GM23338 (cell line): Measurements from ENCODE around the gene RAB3A. TPM values are rescaled to one million over a fixed set of nuclear protein-coding genes. Genes with fewer than 3 reads are reported as not detected.

Experiments used
- polyA plus RNA-seq: library from polyadenylated mRNA; unstranded; fragments of >200 nt; fragmentation: Nextera tagmentation; extraction: Ambion mirVana; gene quantifications from 2 replicates; pipeline ENCODE4 v1.2.1, GENCODE V29; 2016
- small RNA-seq: library from RNA; depleted of rRNA; stranded (forward); fragments of <200 nt; gene quantifications from one replicate; pipeline ENCODE3, GENCODE V24; 2014; ENCODE audit warnings: low replicate concordance
- total RNA-seq: library from RNA; depleted of rRNA; stranded (reverse); fragments of >200 nt; shearing (Covaris generic); gene quantifications from 2 replicates; pipeline ENCODE4 v1.2.3, GENCODE V29; 2014; rRNA removed
- TF ChIP-seq, protein P1 (sequence below): fragments of 250-450 bp; sonication (Bioruptor Pico); IDR thresholded peaks from 2 replicates; pipeline ENCODE4 v1.5.0; 2020; ENCODE audit warnings: mild to moderate bottlenecking, moderate library complexity

Gene RAB3A
- total and polyA plus RNA-seq, 2 experiments from 2014 or later, result 9.7 to 20.3 TPM

DNA sequence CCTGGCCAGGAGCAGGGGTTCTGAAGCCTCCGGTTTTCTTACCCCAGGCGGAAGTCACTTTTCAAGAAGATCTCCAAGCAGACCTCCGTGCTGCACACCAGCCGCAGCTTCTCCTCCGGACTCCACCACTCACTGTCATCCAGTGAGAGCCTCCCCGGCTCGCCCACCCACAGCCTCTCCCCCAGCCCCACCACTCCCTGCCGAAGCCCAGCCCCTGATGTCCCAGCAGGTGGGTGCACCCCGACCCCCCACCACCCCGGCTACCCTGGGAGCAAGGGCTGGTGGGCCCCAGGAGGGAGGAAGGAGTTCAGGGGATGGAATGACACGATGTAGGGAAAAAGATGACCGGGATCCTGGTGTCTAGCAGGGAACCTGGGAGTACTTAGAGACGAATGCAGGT lies 56.4 kb downstream of the RAB3A start (continued):
- TF ChIP-seq, protein P1, sequence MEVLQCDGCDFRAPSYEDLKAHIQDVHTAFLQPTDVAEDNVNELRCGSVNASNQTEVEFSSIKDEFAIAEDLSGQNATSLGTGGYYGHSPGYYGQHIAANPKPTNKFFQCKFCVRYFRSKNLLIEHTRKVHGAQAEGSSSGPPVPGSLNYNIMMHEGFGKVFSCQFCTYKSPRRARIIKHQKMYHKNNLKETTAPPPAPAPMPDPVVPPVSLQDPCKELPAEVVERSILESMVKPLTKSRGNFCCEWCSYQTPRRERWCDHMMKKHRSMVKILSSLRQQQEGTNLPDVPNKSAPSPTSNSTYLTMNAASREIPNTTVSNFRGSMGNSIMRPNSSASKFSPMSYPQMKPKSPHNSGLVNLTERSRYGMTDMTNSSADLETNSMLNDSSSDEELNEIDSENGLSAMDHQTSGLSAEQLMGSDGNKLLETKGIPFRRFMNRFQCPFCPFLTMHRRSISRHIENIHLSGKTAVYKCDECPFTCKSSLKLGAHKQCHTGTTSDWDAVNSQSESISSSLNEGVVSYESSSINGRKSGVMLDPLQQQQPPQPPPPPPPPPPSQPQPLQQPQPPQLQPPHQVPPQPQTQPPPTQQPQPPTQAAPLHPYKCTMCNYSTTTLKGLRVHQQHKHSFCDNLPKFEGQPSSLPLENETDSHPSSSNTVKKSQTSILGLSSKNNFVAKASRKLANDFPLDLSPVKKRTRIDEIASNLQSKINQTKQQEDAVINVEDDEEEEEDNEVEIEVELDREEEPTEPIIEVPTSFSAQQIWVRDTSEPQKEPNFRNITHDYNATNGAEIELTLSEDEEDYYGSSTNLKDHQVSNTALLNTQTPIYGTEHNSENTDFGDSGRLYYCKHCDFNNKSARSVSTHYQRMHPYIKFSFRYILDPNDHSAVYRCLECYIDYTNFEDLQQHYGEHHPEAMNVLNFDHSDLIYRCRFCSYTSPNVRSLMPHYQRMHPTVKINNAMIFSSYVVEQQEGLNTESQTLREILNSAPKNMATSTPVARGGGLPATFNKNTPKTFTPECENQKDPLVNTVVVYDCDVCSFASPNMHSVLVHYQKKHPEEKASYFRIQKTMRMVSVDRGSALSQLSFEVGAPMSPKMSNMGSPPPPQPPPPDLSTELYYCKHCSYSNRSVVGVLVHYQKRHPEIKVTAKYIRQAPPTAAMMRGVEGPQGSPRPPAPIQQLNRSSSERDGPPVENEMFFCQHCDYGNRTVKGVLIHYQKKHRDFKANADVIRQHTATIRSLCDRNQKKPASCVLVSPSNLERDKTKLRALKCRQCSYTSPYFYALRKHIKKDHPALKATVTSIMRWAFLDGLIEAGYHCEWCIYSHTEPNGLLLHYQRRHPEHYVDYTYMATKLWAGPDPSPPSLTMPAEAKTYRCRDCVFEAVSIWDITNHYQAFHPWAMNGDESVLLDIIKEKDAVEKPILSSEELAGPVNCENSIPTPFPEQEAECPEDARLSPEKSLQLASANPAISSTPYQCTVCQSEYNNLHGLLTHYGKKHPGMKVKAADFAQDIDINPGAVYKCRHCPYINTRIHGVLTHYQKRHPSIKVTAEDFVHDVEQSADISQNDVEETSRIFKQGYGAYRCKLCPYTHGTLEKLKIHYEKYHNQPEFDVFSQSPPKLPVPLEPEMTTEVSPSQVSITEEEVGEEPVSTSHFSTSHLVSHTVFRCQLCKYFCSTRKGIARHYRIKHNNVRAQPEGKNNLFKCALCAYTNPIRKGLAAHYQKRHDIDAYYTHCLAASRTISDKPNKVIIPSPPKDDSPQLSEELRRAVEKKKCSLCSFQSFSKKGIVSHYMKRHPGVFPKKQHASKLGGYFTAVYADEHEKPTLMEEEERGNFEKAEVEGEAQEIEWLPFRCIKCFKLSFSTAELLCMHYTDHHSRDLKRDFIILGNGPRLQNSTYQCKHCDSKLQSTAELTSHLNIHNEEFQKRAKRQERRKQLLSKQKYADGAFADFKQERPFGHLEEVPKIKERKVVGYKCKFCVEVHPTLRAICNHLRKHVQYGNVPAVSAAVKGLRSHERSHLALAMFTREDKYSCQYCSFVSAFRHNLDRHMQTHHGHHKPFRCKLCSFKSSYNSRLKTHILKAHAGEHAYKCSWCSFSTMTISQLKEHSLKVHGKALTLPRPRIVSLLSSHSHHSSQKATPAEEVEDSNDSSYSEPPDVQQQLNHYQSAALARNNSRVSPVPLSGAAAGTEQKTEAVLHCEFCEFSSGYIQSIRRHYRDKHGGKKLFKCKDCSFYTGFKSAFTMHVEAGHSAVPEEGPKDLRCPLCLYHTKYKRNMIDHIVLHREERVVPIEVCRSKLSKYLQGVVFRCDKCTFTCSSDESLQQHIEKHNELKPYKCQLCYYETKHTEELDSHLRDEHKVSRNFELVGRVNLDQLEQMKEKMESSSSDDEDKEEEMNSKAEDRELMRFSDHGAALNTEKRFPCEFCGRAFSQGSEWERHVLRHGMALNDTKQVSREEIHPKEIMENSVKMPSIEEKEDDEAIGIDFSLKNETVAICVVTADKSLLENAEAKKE (CRISPR knock-in tag), result no peak

Small RNA genes within 50 kb of the gene (small RNA-seq; reads per million reads assigned to genes)
- not detected for gene IFI30

Other genes starting within 250 kb of the RAB3A start
- gene KCNN1, start 236.9 kb downstream of the RAB3A start, total RNA-seq, result 12.4 and 29.8 TPM in 2 replicates
- gene KCNN1, start 236.9 kb downstream of the RAB3A start, polyA plus RNA-seq, result 2.2 and 3.3 TPM in 2 replicates
- 7.1 and 18.7 TPM in 2 replicates for gene ARRDC2, start 195.9 kb downstream of the RAB3A start, total RNA-seq
- 2.4 and 3.2 TPM in 2 replicates for gene ARRDC2, start 195.9 kb downstream of the RAB3A start, polyA plus RNA-seq
- gene IL12RB1, start 117.1 kb downstream of the RAB3A start, total RNA-seq, result not detected in 2 replicates
- not detected in 2 replicates for gene IL12RB1, start 117.1 kb downstream of the RAB3A start, polyA plus RNA-seq
- 8.8 and 9.9 TPM in 2 replicates for gene MAST3, start 106.3 kb downstream of the RAB3A start, total RNA-seq
- 5.6 and 6.3 TPM in 2 replicates for gene MAST3, start 106.3 kb downstream of the RAB3A start, polyA plus RNA-seq
- gene PIK3R2, start 50.9 kb downstream of the RAB3A start, total RNA-seq, result 37.1 and 66.6 TPM in 2 replicates
- 8.5 and 9.8 TPM in 2 replicates for gene PIK3R2, start 50.9 kb downstream of the RAB3A start, polyA plus RNA-seq
- 17.1 and 27.4 TPM in 2 replicates for gene IFI30, start 30.2 kb downstream of the RAB3A start, total RNA-seq
- 31.9 and 34.4 TPM in 2 replicates for gene IFI30, start 30.2 kb downstream of the RAB3A start, polyA plus RNA-seq
- gene MPV17L2, start 10.8 kb downstream of the RAB3A start, total RNA-seq, result 41.9 and 81.3 TPM in 2 replicates
- 38.7 and 40.2 TPM in 2 replicates for gene MPV17L2, start 10.8 kb downstream of the RAB3A start, polyA plus RNA-seq
- gene PDE4C, start 22.4 kb upstream of the RAB3A start, total RNA-seq, result 3.6 and 7.1 TPM in 2 replicates
- gene PDE4C, start 22.4 kb upstream of the RAB3A start, polyA plus RNA-seq, result 1.6 and 2.5 TPM in 2 replicates
- 0.35 and 0.89 TPM in 2 replicates for gene IQCN, start 70.4 kb upstream of the RAB3A start, total RNA-seq
- 0.10 TPM in 1 of 2 replicates, not detected in the other for gene IQCN, start 70.4 kb upstream of the RAB3A start, polyA plus RNA-seq
- 154 and 181 TPM in 2 replicates for gene JUND, start 77.6 kb upstream of the RAB3A start, total RNA-seq
- 40.0 and 52.5 TPM in 2 replicates for gene JUND, start 77.6 kb upstream of the RAB3A start, polyA plus RNA-seq
- gene LSM4, start 119.0 kb upstream of the RAB3A start, total RNA-seq, result 511 and 591 TPM in 2 replicates
- gene LSM4, start 119.0 kb upstream of the RAB3A start, polyA plus RNA-seq, result 637 and 641 TPM in 2 replicates
- gene PGPEP1, start 136.6 kb upstream of the RAB3A start, total RNA-seq, result 18.9 and 27.6 TPM in 2 replicates
- gene PGPEP1, start 136.6 kb upstream of the RAB3A start, polyA plus RNA-seq, result 15.5 and 19.4 TPM in 2 replicates
- gene GDF15, start 182.1 kb upstream of the RAB3A start, total RNA-seq, result 15.7 and 19.8 TPM in 2 replicates
- gene GDF15, start 182.1 kb upstream of the RAB3A start, polyA plus RNA-seq, result 12.6 and 18.3 TPM in 2 replicates
- 0.17 TPM in 1 of 2 replicates, not detected in the other for gene LRRC25, start 193.6 kb upstream of the RAB3A start, total RNA-seq
- 0.14 and 0.24 TPM in 2 replicates for gene LRRC25, start 193.6 kb upstream of the RAB3A start, polyA plus RNA-seq
- 42.8 and 44.4 TPM in 2 replicates for gene SSBP4, start 215.4 kb upstream of the RAB3A start, total RNA-seq
- 47.9 and 52.0 TPM in 2 replicates for gene SSBP4, start 215.4 kb upstream of the RAB3A start, polyA plus RNA-seq
- gene ISYNA1, start 234.1 kb upstream of the RAB3A start, total RNA-seq, result 199 and 208 TPM in 2 replicates
- gene ISYNA1, start 234.1 kb upstream of the RAB3A start, polyA plus RNA-seq, result 191 and 217 TPM in 2 replicates